HEK293 (cell line): ENCODE measurements around the gene SLC6A3.

Experiments used
- ZBTB21 ChIP-seq: fragments of 450-650 bp; formaldehyde crosslinking; IDR thresholded peaks from 2 replicates; pipeline ENCODE4 v1.5.1; 2017; ENCODE audit warnings: missing biosample characterization, missing genetic modification characterization
- ZNF292 ChIP-seq: fragments of 450-650 bp; formaldehyde crosslinking; IDR thresholded peaks from 2 replicates; pipeline ENCODE4 v1.5.1; 2016; ENCODE audit warnings: low read depth, missing biosample characterization, missing genetic modification characterization, borderline replicate concordance
- TF ChIP-seq, protein P1 (sequence below): fragments of 450-650 bp; formaldehyde crosslinking; IDR thresholded peaks from 2 replicates; pipeline ENCODE4 v1.5.1; 2016; ENCODE audit warnings: missing biosample characterization, missing genetic modification characterization
- TF ChIP-seq, protein P2 (sequence below): fragments of 450-650 bp; formaldehyde crosslinking; IDR thresholded peaks from 2 replicates; pipeline ENCODE4 v1.5.1; 2016; ENCODE audit warnings: missing biosample characterization, missing genetic modification characterization

DNA sequence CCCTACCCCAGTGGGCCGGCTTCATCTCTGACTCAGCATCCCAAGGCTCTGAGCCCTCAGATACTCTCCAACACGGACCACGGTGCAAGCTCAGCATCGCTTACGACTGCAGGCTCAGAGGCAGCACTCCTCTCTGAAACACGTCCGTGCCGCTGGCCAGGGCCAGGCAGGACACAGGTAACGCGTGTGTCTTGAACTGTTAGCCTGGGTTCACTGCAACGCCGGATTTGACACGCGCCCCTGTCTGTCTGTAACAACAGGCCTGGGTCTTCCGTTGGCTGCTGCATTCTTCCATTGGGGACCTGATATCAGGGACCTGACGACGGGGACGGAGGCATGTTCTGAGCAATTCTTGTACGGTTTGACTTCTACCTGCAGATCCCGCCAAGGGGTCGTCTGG is 6.4 kb downstream of the SLC6A3 start:
- TF ChIP-seq, protein P1, sequence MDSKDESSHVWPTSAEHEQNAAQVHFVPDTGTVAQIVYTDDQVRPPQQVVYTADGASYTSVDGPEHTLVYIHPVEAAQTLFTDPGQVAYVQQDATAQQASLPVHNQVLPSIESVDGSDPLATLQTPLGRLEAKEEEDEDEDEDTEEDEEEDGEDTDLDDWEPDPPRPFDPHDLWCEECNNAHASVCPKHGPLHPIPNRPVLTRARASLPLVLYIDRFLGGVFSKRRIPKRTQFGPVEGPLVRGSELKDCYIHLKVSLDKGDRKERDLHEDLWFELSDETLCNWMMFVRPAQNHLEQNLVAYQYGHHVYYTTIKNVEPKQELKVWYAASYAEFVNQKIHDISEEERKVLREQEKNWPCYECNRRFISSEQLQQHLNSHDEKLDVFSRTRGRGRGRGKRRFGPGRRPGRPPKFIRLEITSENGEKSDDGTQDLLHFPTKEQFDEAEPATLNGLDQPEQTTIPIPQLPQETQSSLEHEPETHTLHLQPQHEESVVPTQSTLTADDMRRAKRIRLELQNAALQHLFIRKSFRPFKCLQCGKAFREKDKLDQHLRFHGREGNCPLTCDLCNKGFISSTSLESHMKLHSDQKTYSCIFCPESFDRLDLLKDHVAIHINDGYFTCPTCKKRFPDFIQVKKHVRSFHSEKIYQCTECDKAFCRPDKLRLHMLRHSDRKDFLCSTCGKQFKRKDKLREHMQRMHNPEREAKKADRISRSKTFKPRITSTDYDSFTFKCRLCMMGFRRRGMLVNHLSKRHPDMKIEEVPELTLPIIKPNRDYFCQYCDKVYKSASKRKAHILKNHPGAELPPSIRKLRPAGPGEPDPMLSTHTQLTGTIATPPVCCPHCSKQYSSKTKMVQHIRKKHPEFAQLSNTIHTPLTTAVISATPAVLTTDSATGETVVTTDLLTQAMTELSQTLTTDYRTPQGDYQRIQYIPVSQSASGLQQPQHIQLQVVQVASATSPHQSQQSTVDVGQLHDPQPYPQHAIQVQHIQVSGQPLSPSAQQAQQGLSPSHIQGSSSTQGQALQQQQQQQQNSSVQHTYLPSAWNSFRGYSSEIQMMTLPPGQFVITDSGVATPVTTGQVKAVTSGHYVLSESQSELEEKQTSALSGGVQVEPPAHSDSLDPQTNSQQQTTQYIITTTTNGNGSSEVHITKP (tag by site-specific recombination) = no peak
- no peak for TF ChIP-seq ZNF292
- TF ChIP-seq, protein P2, sequence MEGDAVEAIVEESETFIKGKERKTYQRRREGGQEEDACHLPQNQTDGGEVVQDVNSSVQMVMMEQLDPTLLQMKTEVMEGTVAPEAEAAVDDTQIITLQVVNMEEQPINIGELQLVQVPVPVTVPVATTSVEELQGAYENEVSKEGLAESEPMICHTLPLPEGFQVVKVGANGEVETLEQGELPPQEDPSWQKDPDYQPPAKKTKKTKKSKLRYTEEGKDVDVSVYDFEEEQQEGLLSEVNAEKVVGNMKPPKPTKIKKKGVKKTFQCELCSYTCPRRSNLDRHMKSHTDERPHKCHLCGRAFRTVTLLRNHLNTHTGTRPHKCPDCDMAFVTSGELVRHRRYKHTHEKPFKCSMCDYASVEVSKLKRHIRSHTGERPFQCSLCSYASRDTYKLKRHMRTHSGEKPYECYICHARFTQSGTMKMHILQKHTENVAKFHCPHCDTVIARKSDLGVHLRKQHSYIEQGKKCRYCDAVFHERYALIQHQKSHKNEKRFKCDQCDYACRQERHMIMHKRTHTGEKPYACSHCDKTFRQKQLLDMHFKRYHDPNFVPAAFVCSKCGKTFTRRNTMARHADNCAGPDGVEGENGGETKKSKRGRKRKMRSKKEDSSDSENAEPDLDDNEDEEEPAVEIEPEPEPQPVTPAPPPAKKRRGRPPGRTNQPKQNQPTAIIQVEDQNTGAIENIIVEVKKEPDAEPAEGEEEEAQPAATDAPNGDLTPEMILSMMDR (tag by site-specific recombination) = no peak
- TF ChIP-seq ZBTB21 (tag by site-specific recombination) = no peak
